B cell (primary cell): ENCODE measurements around the gene PCDHGB4. TPM values are rescaled to one million over a fixed set of nuclear protein-coding genes. Genes with fewer than 3 reads are reported as not detected.
"Not testable (repeated sequence)": the region's sequence is repeated elsewhere in the genome, so short reads cannot be mapped to it uniquely, and the experiment has no call there.

Experiments used
- ATAC-seq: fragments of 200-7000 bp; cut with Tn5 transposase; one replicate; pipeline ENCODE4 v1.10.0; 2021; ENCODE audit warnings: low read depth, mild to moderate bottlenecking, moderate number of reproducible peaks, moderate library complexity
- CTCF ChIA-PET: fragments of 350-600 bp; sonication (Branson Sonifier 250); formaldehyde crosslinking; loops from one replicate; lab custom pipeline; 2021; ENCODE audit warnings: antibody characterized with exemption, inconsistent platforms; lab: Charles Lee
- POLR2A ChIA-PET: fragments of 350-600 bp; sonication (Branson Sonifier 250); formaldehyde crosslinking; loops from one replicate; lab custom pipeline; 2021; ENCODE audit warnings: antibody characterized with exemption; lab: Charles Lee
- DNase-seq: peaks from one replicate; pipeline ENCODE4 v3.0.0; 2013
- H2AFZ ChIP-seq: 2 replicates; pipeline ENCODE4 v1.6.1; 2012; ENCODE audit warnings: mild to moderate bottlenecking, low read depth, low read length; ENCODE audit not compliant: insufficient read depth, poor library complexity, severe bottlenecking
- H3K27ac ChIP-seq, 2 donors: 1 replicate in 1 of 2; 2 replicates in 1 of 2; pipeline ENCODE4 v1.5.1; 2012 to 2013; ENCODE audit warnings: low read length in 2 of 2, mild to moderate bottlenecking in 2 of 2, moderate library complexity in 1 of 2
- H3K27me3 ChIP-seq, 4 experiments: fragments of 200-600 bp in 1 of 4; sonication (generic) in 1 of 4; replicated peaks in 1 of 4; 1 replicate in 2 of 4; 2 replicates in 2 of 4; pipeline versions ENCODE4 v1.6.1 to v1.7.0; 2013 to 2016; ENCODE audit warnings: low read length in 3 of 4, mild to moderate bottlenecking in 2 of 4, mixed read lengths in 1 of 4, moderate library complexity in 1 of 4; ENCODE audit not compliant: insufficient read depth in 4 of 4, control insufficient read depth in 3 of 4; ENCODE audit errors: control extremely low read depth in 1 of 4
- H3K36me3 ChIP-seq, 2 experiments: replicated peaks in 1 of 2; 1 replicate in 1 of 2; 2 replicates in 1 of 2; pipeline versions ENCODE4 v1.6.1 to v1.7.1; 2013; ENCODE audit warnings: low read length in 1 of 2; ENCODE audit not compliant: insufficient read depth in 2 of 2, control insufficient read depth in 1 of 2; ENCODE audit errors: control extremely low read depth in 1 of 2, extremely low read depth in 1 of 2
- H3K4me1 ChIP-seq, 2 donors: fragments of 200-600 bp in 1 of 2; sonication (generic) in 1 of 2; 1 replicate in 1 of 2; 2 replicates in 1 of 2; pipeline versions ENCODE4 v1.5.1 to v1.6.1; 2013 to 2017; ENCODE audit warnings: low read length in 2 of 2; ENCODE audit not compliant: control insufficient read depth in 2 of 2, insufficient read depth in 2 of 2
- H3K4me2 ChIP-seq: replicated peaks from 2 replicates; pipeline ENCODE3; 2012; ENCODE audit warnings: mild to moderate bottlenecking, low read depth, low read length; ENCODE audit not compliant: poor library complexity, severe bottlenecking
- H3K4me3 ChIP-seq, 5 experiments: fragments of 200-600 bp in 1 of 5; sonication (generic) in 1 of 5; 1 replicate in 3 of 5; 2 replicates in 2 of 5; pipeline versions ENCODE4 v1.5.1 to v1.7.0; 2011 to 2016; ENCODE audit warnings: low read length in 4 of 5, mild to moderate bottlenecking in 4 of 5, low read depth in 2 of 5, control low read depth in 1 of 5, moderate library complexity in 1 of 5; ENCODE audit not compliant: insufficient read depth in 1 of 5; ENCODE audit errors: control extremely low read depth in 1 of 5, extremely low read depth in 1 of 5
- H3K79me2 ChIP-seq: fragments of 200-600 bp; sonication (generic); one replicate; pipeline ENCODE4 v1.6.0; 2016; ENCODE audit warnings: low read length; ENCODE audit not compliant: control insufficient read depth, insufficient read depth
- H3K9ac ChIP-seq: fragments of 200-600 bp; sonication (generic); 2 replicates; pipeline ENCODE4 v1.6.1; 2017; ENCODE audit warnings: mild to moderate bottlenecking, low read length, moderate library complexity
- H3K9me3 ChIP-seq, 3 donors: one replicate each; pipeline versions ENCODE4 v1.6.1 to v1.7.1; 2013; ENCODE audit warnings: low read length in 2 of 3; ENCODE audit not compliant: control insufficient read depth in 2 of 3, insufficient read depth in 1 of 3; ENCODE audit errors: control extremely low read depth in 1 of 3
- H4K20me1 ChIP-seq: 2 replicates; pipeline ENCODE4 v1.6.0; 2012; ENCODE audit warnings: mild to moderate bottlenecking, low read length; ENCODE audit not compliant: insufficient read depth, control insufficient read depth, poor library complexity, severe bottlenecking
- H3K27ac Mint-ChIP-seq: one replicate; pipeline ENCODE4 v1.8.0; 2021; ENCODE audit warnings: mixed read lengths
- H3K27me3 Mint-ChIP-seq: one replicate; pipeline ENCODE4 v1.8.0; 2021; ENCODE audit warnings: mixed read lengths
- H3K4me1 Mint-ChIP-seq: one replicate; pipeline ENCODE4 v1.8.0; 2021; ENCODE audit warnings: mixed read lengths
- H3K4me3 Mint-ChIP-seq: one replicate; pipeline ENCODE4 v1.8.0; 2021; ENCODE audit warnings: mixed read lengths
- H3K9me3 Mint-ChIP-seq: one replicate; pipeline ENCODE4 v1.8.0; 2022; ENCODE audit warnings: mixed read lengths; ENCODE audit not compliant: insufficient read depth
- CTCF ChIP-seq: fragments of 200-600 bp; IDR thresholded peaks from one replicate; pipeline ENCODE4 v1.8.0; 2022; ENCODE audit warnings: antibody characterized with exemption, mild to moderate bottlenecking
- EZH2 ChIP-seq: IDR thresholded peaks from 2 replicates; pipeline ENCODE4 v1.6.1; 2012; ENCODE audit warnings: borderline replicate concordance, low read depth, mild to moderate bottlenecking, moderate library complexity, low read length; ENCODE audit not compliant: insufficient read depth, poor library complexity, severe bottlenecking
- WGBS: methylation state at CpG from one replicate; pipeline ENCODE4 v1.1.5; 2013; ENCODE audit warnings: missing lambda C conversion rate; ENCODE audit not compliant: insufficient coverage; 5-methylcytosine and 5-hydroxymethylcytosine counted together
- intact Hi-C: fragments of 100-400 bp; cut with micrococcal nuclease; formaldehyde crosslinking; loops from one replicate; pipeline ENCODE4 v1.10.0; 2022
- polyA plus RNA-seq: library from polyadenylated mRNA; depleted of rRNA; stranded (reverse); fragments of >200 nt; gene quantifications from 2 replicates; pipeline ENCODE4 v1.2.3, GENCODE V29; 2012
- total RNA-seq, 2 donors: library from RNA; stranded (reverse); fragments of 120-200 nt in 1 of 2; gene quantifications; 1 replicate in 1 of 2; 2 replicates in 1 of 2; pipeline versions ENCODE4 v1.2.3 to v1.2.4, GENCODE V29; 2013 to 2022

Gene PCDHGB4
- total and polyA plus RNA-seq, 2 donors (not counting 1 experiment from before 2014, with no cell fraction given), result 0.39 to 1.6 TPM

DNA sequence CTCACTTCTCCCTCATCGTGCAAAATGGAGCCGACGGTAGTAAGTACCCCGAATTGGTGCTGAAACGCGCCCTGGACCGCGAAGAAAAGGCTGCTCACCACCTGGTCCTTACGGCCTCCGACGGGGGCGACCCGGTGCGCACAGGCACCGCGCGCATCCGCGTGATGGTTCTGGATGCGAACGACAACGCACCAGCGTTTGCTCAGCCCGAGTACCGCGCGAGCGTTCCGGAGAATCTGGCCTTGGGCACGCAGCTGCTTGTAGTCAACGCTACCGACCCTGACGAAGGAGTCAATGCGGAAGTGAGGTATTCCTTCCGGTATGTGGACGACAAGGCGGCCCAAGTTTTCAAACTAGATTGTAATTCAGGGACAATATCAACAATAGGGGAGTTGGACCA lies 43.8 kb downstream of the PCDHGB4 start:
- peaks cover 0 to 52% (median 24%) of the 10 kb centered on the region in 4 experiments for H3K27me3 ChIP-seq
- ChIA-PET POLR2A (interaction anchor here (1.6 kb wide), 1 partner anchor 133 kb away, joined by 7 read pairs; no protein-coding TSS in a partner anchor), CTCF (interaction anchor here (1.0 to 4.4 kb wide), 19 partner anchors 10 to 676 kb away, joined by 3 to 68 read pairs (median 10); partner anchors contain the start of genes PCDHGA10, PCDHGA11, PCDHGB6 and PCDHGB7)
- no peaks in the 10 kb centered on the region for H4K20me1 ChIP-seq
- H3K36me3 ChIP-seq, result no peaks in the 10 kb centered on the region
- H3K4me3 Mint-ChIP-seq, result peak overlapping the region; percentile 86
- ATAC-seq (peak; percentile 31), DNase-seq (peak; percentile 56)
- peak overlapping the region; percentile 29 for H3K27ac Mint-ChIP-seq
- 24% methylated on average over 37 of the region's 37 CpGs for WGBS
- peaks cover 40% of the 10 kb centered on the region for H3K27me3 Mint-ChIP-seq
- H2AFZ ChIP-seq, result peak overlapping the region; percentile 49
- H3K4me1 Mint-ChIP-seq, result peaks cover 7% of the 10 kb centered on the region
- no peak for TF ChIP-seq EZH2
- TF ChIP-seq CTCF, result no peak
- intact Hi-C loops, result loop anchor here (2.0 kb wide), 1 partner anchor 188 kb away; the partner anchor contains the start of gene DIAPH1
- no peak overlapping the region for H3K27ac ChIP-seq
- peak overlapping the region; percentile 38 for H3K4me2 ChIP-seq
- peaks cover 3% of the 10 kb centered on the region for H3K9me3 Mint-ChIP-seq
- peaks cover 0 to 52% (median 26%) of the 10 kb centered on the region in 3 donors for H3K9me3 ChIP-seq
- peak overlapping the region; percentile 34 for H3K9ac ChIP-seq
- H3K79me2 ChIP-seq, result no peaks in the 10 kb centered on the region
- H3K4me3 ChIP-seq, result peak overlapping the region in 4 of 5 experiments; percentile 30 to 35 (median 32)
- H3K4me1 ChIP-seq, result peaks cover 15 to 17% of the 10 kb centered on the region in 2 donors

DNA sequence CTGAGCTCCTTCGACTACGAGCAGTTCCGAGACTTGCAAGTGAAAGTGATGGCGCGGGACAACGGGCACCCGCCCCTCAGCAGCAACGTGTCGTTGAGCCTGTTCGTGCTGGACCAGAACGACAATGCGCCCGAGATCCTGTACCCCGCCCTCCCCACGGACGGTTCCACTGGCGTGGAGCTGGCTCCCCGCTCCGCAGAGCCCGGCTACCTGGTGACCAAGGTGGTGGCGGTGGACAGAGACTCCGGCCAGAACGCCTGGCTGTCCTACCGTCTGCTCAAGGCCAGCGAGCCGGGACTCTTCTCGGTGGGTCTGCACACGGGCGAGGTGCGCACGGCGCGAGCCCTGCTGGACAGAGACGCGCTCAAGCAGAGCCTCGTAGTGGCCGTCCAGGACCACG lies 44.8 kb downstream of the PCDHGB4 start:
- H3K9ac ChIP-seq, H3K4me2 ChIP-seq, intact Hi-C loops, H3K27ac ChIP-seq, H3K9me3 Mint-ChIP-seq, H3K36me3 ChIP-seq, ATAC-seq, H3K79me2 ChIP-seq, H3K27ac Mint-ChIP-seq, DNase-seq, H3K4me3 ChIP-seq, H4K20me1 ChIP-seq, POLR2A ChIA-PET, H3K4me1 Mint-ChIP-seq: not testable (repeated sequence)
- H2AFZ ChIP-seq, result peak overlapping the region; percentile 49
- H3K9me3 ChIP-seq, result peaks cover 0 to 50% (median 26%) of the 10 kb centered on the region in 3 donors
- CTCF ChIA-PET, result interaction anchor here (2.4 to 4.4 kb wide), 4 partner anchors 11 to 126 kb away, joined by 15 to 31 read pairs (median 20); partner anchors contain the start of genes PCDHGA10, PCDHGA11 and PCDHGB7
- H3K4me1 ChIP-seq, result peaks cover 15 to 17% of the 10 kb centered on the region in 2 donors
- Mint-ChIP-seq H3K4me3 (peak overlapping the region; percentile 86), H3K27me3 (peaks cover 33% of the 10 kb centered on the region)
- WGBS, result 44% methylated on average over 27 of the region's 38 CpGs
- H3K27me3 ChIP-seq, result peaks cover 0 to 43% (median 20%) of the 10 kb centered on the region in 4 experiments

DNA sequence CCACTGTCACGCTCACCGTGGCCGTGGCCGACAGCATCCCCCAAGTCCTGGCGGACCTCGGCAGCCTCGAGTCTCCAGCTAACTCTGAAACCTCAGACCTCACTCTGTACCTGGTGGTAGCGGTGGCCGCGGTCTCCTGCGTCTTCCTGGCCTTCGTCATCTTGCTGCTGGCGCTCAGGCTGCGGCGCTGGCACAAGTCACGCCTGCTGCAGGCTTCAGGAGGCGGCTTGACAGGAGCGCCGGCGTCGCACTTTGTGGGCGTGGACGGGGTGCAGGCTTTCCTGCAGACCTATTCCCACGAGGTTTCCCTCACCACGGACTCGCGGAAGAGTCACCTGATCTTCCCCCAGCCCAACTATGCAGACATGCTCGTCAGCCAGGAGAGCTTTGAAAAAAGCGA lies 45.2 kb downstream of the PCDHGB4 start:
- H3K27ac Mint-ChIP-seq, H3K36me3 ChIP-seq, H3K79me2 ChIP-seq, DNase-seq, H3K4me2 ChIP-seq, H3K4me3 Mint-ChIP-seq, H3K27ac ChIP-seq, POLR2A ChIA-PET, H3K9ac ChIP-seq, H4K20me1 ChIP-seq, H3K9me3 Mint-ChIP-seq, ATAC-seq, H2AFZ ChIP-seq, intact Hi-C loops, H3K4me1 Mint-ChIP-seq, H3K4me3 ChIP-seq: not testable (repeated sequence)
- peaks cover 0 to 39% (median 20%) of the 10 kb centered on the region in 4 experiments for H3K27me3 ChIP-seq
- WGBS, result 40% methylated on average over 22 of the region's 29 CpGs
- CTCF ChIA-PET, result interaction anchor here (3.1 kb wide), 1 partner anchor 20 kb away, joined by 15 read pairs; the partner anchor contains the start of gene PCDHGA10
- H3K27me3 Mint-ChIP-seq, result peaks cover 33% of the 10 kb centered on the region
- peaks cover 15 to 17% of the 10 kb centered on the region in 2 donors for H3K4me1 ChIP-seq
- H3K9me3 ChIP-seq, result peaks cover 0 to 46% (median 26%) of the 10 kb centered on the region in 3 donors
